ENCODE data around the gene ROS1.
A peak's percentile ranks its signal among the peaks of the same experiment; 100 is the strongest.

The ROS1 gene

DNA sequence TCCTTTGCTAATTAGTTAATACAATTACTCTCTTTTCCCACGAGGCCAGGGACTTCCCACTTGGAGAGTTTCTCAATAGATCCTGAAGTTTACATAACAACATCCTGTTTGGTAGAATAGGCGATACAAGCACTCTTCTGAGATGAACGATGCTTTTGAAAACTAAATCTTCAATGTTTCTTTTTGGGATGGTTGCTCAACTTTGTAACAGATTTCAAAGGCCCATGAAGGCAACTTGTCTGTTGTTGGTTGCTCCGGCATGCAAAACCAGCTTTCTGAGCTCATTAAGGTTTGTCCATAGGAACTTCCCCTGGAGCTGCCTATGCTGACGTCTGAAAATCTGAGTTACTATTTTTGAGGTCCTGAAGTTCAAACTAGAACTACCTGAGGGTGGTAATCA is 25.9 kb upstream of the ROS1 start:
- peaks cover 4 to 25% (median 12%) of the 10 kb centered on the region in 5 experiments for H3K27me3 ChIP-seq (replicated peaks in 2 of 5; ENCODE audit: control insufficient read depth in 4 of 5, insufficient read depth in 5 of 5, low read length in 4 of 5)
- H3K9me3 ChIP-seq (ENCODE audit: control extremely low read depth in 1 of 5, control insufficient read depth in 4 of 5, insufficient read depth in 2 of 5, low read depth in 1 of 5, low read length in 4 of 5): no peaks in the 10 kb centered on the region
- WGBS (ENCODE audit: insufficient coverage): 59% methylated on average over 3 of the region's 5 CpGs
- H3K4me1 ChIP-seq (ENCODE audit: control extremely low read depth in 1 of 4, control insufficient read depth in 4 of 4, insufficient read depth in 4 of 4, low read length in 3 of 4): no peaks in the 10 kb centered on the region
- CTCF ChIA-PET: interaction anchor here (0.7 to 2.7 kb wide), 6 partner anchors 27 to 378 kb away, joined by 3 to 11 read pairs (median 4); no protein-coding TSS in a partner anchor
- no peak for DNase-seq
- no peak overlapping the region for H3K4me3 ChIP-seq (ENCODE audit: control insufficient read depth in 1 of 7, extremely low read depth in 1 of 7, insufficient read depth in 4 of 7, low read depth in 2 of 7, low read length in 6 of 7)
- POLR2A ChIA-PET: no interaction called here
- no peaks in the 10 kb centered on the region for H3K36me3 ChIP-seq (ENCODE audit: control insufficient read depth in 4 of 4, insufficient read depth in 4 of 4, low read length in 3 of 4)
- H3K27ac ChIP-seq (ENCODE audit: insufficient read depth in 1 of 2, low read depth in 1 of 2, low read length in 2 of 2, poor library complexity in 1 of 2, severe bottlenecking in 2 of 2): no peak overlapping the region

DNA sequence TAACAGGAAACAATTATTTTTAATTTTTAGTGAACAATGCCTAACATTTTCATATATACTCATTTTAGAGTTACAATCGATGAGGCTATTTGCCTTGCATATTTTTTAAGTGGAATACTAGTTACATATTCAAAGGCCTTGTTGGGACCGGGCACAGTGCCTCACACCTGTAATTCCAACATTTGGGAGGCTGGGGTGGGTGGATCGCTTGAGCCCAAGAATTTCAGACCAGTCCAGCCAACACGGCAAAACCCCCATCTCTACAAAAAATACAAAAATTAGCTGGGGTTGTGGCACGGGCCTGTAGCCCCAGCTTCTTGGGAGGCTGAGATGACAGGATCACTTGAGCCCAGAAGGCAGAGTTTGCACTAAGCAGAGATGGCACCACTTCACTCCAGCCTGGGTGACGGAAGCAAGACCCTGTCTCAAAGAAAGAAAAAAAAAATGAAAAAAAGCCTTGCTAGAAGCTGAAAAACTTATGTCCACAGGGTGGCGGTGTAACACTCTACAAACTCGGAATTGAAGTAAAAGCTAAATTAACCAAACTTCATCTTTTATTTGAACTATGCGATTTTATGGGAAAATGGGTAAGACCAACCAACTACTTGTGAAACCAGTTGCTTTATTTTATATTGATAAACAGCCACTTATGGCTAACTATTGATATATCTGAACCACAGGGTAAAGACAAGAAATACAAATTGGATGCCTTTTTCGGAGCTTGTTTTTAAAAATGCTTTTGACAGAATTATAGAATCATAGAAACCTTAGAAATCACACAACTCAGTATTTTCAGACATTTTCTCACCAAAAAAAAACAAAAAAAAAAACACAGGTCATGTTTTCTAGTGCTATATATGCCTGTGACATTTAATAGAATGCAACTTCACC is 24.1 kb upstream of the ROS1 start:
- WGBS (ENCODE audit: insufficient coverage): 58% methylated on average over 5 of the region's 10 CpGs
- H3K27ac ChIP-seq (ENCODE audit: insufficient read depth in 1 of 2, low read depth in 1 of 2, low read length in 2 of 2, poor library complexity in 1 of 2, severe bottlenecking in 2 of 2): no peak overlapping the region
- peaks cover 4 to 32% (median 15%) of the 10 kb centered on the region in 5 experiments for H3K27me3 ChIP-seq (replicated peaks in 2 of 5; ENCODE audit: control insufficient read depth in 4 of 5, insufficient read depth in 5 of 5, low read length in 4 of 5)
- H3K36me3 ChIP-seq (ENCODE audit: control insufficient read depth in 4 of 4, insufficient read depth in 4 of 4, low read length in 3 of 4): no peaks in the 10 kb centered on the region
- CTCF ChIA-PET: interaction anchor here (0.6 to 2.7 kb wide), 23 partner anchors 8 to 264 kb away, joined by 3 to 45 read pairs (median 4); partner anchors contain the start of genes DCBLD1 and VGLL2
- no peak overlapping the region for H3K4me3 ChIP-seq (ENCODE audit: control insufficient read depth in 1 of 7, extremely low read depth in 1 of 7, insufficient read depth in 4 of 7, low read depth in 2 of 7, low read length in 6 of 7)
- DNase-seq: peak; percentile 83 to 91 (median 84)
- no peaks in the 10 kb centered on the region for H3K4me1 ChIP-seq (ENCODE audit: control extremely low read depth in 1 of 4, control insufficient read depth in 4 of 4, insufficient read depth in 4 of 4, low read length in 3 of 4)
- POLR2A ChIA-PET: interaction anchor here (0.6 kb wide), 1 partner anchor 153 kb away, joined by 6 read pairs; the partner anchor contains the start of gene GOPC
- H3K9me3 ChIP-seq (ENCODE audit: control extremely low read depth in 1 of 5, control insufficient read depth in 4 of 5, insufficient read depth in 2 of 5, low read depth in 1 of 5, low read length in 4 of 5): no peaks in the 10 kb centered on the region

DNA sequence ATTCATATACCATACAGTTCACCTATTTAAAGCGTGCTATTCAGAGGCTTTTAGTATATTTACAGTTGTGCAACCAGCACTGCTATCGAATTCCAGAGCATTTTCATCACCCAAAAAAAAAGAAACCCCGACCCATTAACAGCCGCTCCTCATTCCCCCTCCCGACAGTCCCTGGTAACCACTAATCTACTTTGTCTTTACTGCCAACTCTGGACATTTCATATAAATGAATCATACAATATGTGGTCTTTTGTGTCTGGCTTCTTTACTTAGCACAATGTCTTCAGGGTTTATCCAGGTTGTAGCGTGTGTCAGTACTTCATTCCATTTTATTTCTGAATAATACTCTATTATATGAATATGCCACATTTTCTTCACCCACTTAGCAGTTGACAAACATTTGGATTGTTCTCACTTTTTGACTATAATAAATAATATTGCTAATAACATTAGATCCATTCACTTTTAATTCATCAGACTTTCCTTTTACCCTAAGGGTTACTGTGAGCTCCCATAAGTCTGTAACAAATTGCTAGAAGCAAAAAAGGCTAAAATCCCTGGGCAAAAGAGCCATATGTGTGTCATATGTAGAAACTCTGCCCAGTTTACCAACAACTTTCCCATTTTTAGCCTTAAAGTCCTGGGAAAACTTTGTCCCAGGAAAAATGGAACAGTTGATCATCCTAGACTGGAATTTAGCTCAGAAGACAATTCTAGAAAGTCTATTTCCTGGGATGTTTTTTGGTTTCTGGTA is 23.2 kb upstream of the ROS1 start:
- no peak overlapping the region for H3K4me3 ChIP-seq (ENCODE audit: control insufficient read depth in 1 of 7, extremely low read depth in 1 of 7, insufficient read depth in 4 of 7, low read depth in 2 of 7, low read length in 6 of 7)
- ChIA-PET POLR2A (no interaction called here), CTCF (interaction anchor here (0.8 to 2.7 kb wide), 12 partner anchors 9 to 158 kb away, joined by 3 to 45 read pairs (median 6); partner anchors contain the start of gene DCBLD1)
- peaks cover 4 to 38% (median 15%) of the 10 kb centered on the region in 5 experiments for H3K27me3 ChIP-seq (replicated peaks in 2 of 5; ENCODE audit: control insufficient read depth in 4 of 5, insufficient read depth in 5 of 5, low read length in 4 of 5)
- no peak overlapping the region for H3K27ac ChIP-seq (ENCODE audit: insufficient read depth in 1 of 2, low read depth in 1 of 2, low read length in 2 of 2, poor library complexity in 1 of 2, severe bottlenecking in 2 of 2)
- DNase-seq: no peak
- no peaks in the 10 kb centered on the region for H3K4me1 ChIP-seq (ENCODE audit: control extremely low read depth in 1 of 4, control insufficient read depth in 4 of 4, insufficient read depth in 4 of 4, low read length in 3 of 4)
- H3K36me3 ChIP-seq (ENCODE audit: control insufficient read depth in 4 of 4, insufficient read depth in 4 of 4, low read length in 3 of 4): no peaks in the 10 kb centered on the region
- no peaks in the 10 kb centered on the region for H3K9me3 ChIP-seq (ENCODE audit: control extremely low read depth in 1 of 5, control insufficient read depth in 4 of 5, insufficient read depth in 2 of 5, low read depth in 1 of 5, low read length in 4 of 5)
- 83% methylated on average over 1 of the region's 6 CpGs for WGBS (ENCODE audit: insufficient coverage)

DNA sequence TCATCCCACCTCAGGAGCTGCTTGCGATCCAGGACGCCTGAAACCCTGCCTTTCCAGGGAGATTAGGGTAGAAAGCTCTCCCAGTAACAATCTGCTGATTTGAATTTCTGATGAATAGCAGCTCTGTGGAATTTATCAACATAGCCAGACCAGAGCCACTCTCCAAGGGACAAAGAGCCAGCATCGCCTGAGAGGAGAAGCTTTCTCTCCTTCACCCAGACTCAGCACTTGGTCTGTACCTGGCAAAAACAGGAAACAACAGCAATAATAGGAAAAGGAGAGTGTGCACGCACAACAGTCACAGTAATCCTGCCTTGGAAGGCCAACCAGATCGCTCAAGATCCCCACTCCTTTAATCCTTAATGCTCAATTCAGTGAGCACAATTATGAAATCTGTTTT is 22.3 kb upstream of the ROS1 start:
- no peaks in the 10 kb centered on the region for H3K36me3 ChIP-seq (ENCODE audit: control insufficient read depth in 4 of 4, insufficient read depth in 4 of 4, low read length in 3 of 4)
- H3K4me1 ChIP-seq (ENCODE audit: control extremely low read depth in 1 of 4, control insufficient read depth in 4 of 4, insufficient read depth in 4 of 4, low read length in 3 of 4): no peaks in the 10 kb centered on the region
- H3K4me3 ChIP-seq (ENCODE audit: control insufficient read depth in 1 of 7, extremely low read depth in 1 of 7, insufficient read depth in 4 of 7, low read depth in 2 of 7, low read length in 6 of 7): no peak overlapping the region
- no peaks in the 10 kb centered on the region for H3K9me3 ChIP-seq (ENCODE audit: control extremely low read depth in 1 of 5, control insufficient read depth in 4 of 5, insufficient read depth in 2 of 5, low read depth in 1 of 5, low read length in 4 of 5)
- no peak for DNase-seq
- no peak overlapping the region for H3K27ac ChIP-seq (ENCODE audit: insufficient read depth in 1 of 2, low read depth in 1 of 2, low read length in 2 of 2, poor library complexity in 1 of 2, severe bottlenecking in 2 of 2)
- H3K27me3 ChIP-seq (replicated peaks in 2 of 5; ENCODE audit: control insufficient read depth in 4 of 5, insufficient read depth in 5 of 5, low read length in 4 of 5): peaks cover 4 to 40% (median 13%) of the 10 kb centered on the region in 5 experiments
- ChIA-PET POLR2A (no interaction called here), CTCF (interaction anchor here (1.5 to 2.7 kb wide), 3 partner anchors 104 to 115 kb away, joined by 3 to 45 read pairs (median 17); no protein-coding TSS in a partner anchor)
- WGBS (ENCODE audit: insufficient coverage): 78% methylated on average over 5 of the region's 5 CpGs

DNA sequence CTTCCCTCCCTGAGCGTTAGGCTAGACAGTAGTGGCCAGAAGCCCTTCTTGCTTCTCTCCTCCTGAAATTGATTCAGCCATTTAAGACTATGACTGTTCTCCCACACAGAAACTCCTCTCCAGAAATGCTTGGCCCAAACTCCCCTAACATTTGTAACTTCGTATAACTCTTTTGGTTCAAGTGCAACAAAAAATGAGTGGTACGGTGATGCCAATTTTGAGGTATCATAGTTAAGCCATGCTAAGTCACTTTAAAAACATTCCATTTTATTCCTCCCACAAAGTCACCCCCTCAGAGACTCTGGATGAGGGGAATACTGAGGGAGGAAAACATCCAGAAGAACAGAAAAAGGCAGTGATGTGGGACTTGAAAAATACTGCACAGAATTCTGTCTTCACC is 21.1 kb upstream of the ROS1 start:
- POLR2A ChIA-PET: no interaction called here
- no peak overlapping the region for H3K4me3 ChIP-seq (ENCODE audit: control insufficient read depth in 1 of 7, extremely low read depth in 1 of 7, insufficient read depth in 4 of 7, low read depth in 2 of 7, low read length in 6 of 7)
- no peak for DNase-seq
- H3K9me3 ChIP-seq (ENCODE audit: control extremely low read depth in 1 of 5, control insufficient read depth in 4 of 5, insufficient read depth in 2 of 5, low read depth in 1 of 5, low read length in 4 of 5): no peaks in the 10 kb centered on the region
- H3K36me3 ChIP-seq (ENCODE audit: control insufficient read depth in 4 of 4, insufficient read depth in 4 of 4, low read length in 3 of 4): no peaks in the 10 kb centered on the region
- CTCF ChIA-PET: interaction anchor here (1.5 kb wide), 1 partner anchor 116 kb away, joined by 3 read pairs; no protein-coding TSS in a partner anchor
- H3K27me3 ChIP-seq (replicated peaks in 2 of 5; ENCODE audit: control insufficient read depth in 4 of 5, insufficient read depth in 5 of 5, low read length in 4 of 5): peaks cover 6 to 39% (median 13%) of the 10 kb centered on the region in 5 experiments
- no peaks in the 10 kb centered on the region for H3K4me1 ChIP-seq (ENCODE audit: control extremely low read depth in 1 of 4, control insufficient read depth in 4 of 4, insufficient read depth in 4 of 4, low read length in 3 of 4)
- WGBS (ENCODE audit: insufficient coverage): 67% methylated on average over 1 of the region's 3 CpGs
- H3K27ac ChIP-seq (ENCODE audit: insufficient read depth in 1 of 2, low read depth in 1 of 2, low read length in 2 of 2, poor library complexity in 1 of 2, severe bottlenecking in 2 of 2): no peak overlapping the region

DNA sequence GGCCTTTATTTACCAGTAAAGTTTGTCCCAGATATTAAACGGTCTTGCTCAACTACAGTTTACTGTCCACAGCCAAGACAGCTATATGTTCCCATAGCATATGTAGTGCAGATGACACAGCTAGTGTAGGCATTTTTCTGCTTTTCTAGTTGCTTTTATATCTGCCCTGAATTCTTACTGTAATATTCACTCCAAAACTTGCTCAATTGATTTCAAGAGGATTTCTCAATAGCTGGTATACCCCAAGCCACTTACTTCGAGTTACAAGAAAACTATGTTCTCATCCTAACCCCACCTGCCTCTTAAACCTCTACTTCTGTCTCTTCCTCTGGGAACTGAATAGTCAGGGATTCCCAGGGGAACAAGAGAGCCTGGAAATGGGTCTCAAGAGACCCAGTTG is 18.9 kb upstream of the ROS1 start:
- 100% methylated on average over 1 of the region's 2 CpGs for WGBS (ENCODE audit: insufficient coverage)
- ChIA-PET POLR2A (no interaction called here), CTCF (interaction anchor here (1.9 kb wide), 1 partner anchor 160 kb away, joined by 8 read pairs; no protein-coding TSS in a partner anchor)
- H3K27me3 ChIP-seq (replicated peaks in 2 of 5; ENCODE audit: control insufficient read depth in 4 of 5, insufficient read depth in 5 of 5, low read length in 4 of 5): peaks cover 3 to 39% (median 8%) of the 10 kb centered on the region in 5 experiments
- H3K9me3 ChIP-seq (ENCODE audit: control extremely low read depth in 1 of 5, control insufficient read depth in 4 of 5, insufficient read depth in 2 of 5, low read depth in 1 of 5, low read length in 4 of 5): no peaks in the 10 kb centered on the region
- DNase-seq: no peak
- H3K4me1 ChIP-seq (ENCODE audit: control extremely low read depth in 1 of 4, control insufficient read depth in 4 of 4, insufficient read depth in 4 of 4, low read length in 3 of 4): no peaks in the 10 kb centered on the region
- no peak overlapping the region for H3K27ac ChIP-seq (ENCODE audit: insufficient read depth in 1 of 2, low read depth in 1 of 2, low read length in 2 of 2, poor library complexity in 1 of 2, severe bottlenecking in 2 of 2)
- no peaks in the 10 kb centered on the region for H3K36me3 ChIP-seq (ENCODE audit: control insufficient read depth in 4 of 4, insufficient read depth in 4 of 4, low read length in 3 of 4)
- H3K4me3 ChIP-seq (ENCODE audit: control insufficient read depth in 1 of 7, extremely low read depth in 1 of 7, insufficient read depth in 4 of 7, low read depth in 2 of 7, low read length in 6 of 7): no peak overlapping the region

All from common myeloid progenitor, CD34-positive (primary cell).